ENCODE measurements around the gene GLT1D1.

Gene GLT1D1

GRCh38 chr12:128981971-128982533 is 128.8 kb downstream of the GLT1D1 start:
- H3K4me1 ChIP-seq (ENCODE audit: control insufficient read depth, insufficient read depth, low read length, poor library complexity, severe bottlenecking) = no peaks in the 10 kb centered on the region
- WGBS, 2 experiments (ENCODE audit: insufficient coverage in 2 of 2) = 37 to 61% methylated on average over 2 to 6 of the region's 8 CpGs
- no peak overlapping the region for H3K4me3 ChIP-seq (ENCODE audit: extremely low read depth, insufficient read depth, low read length, poor library complexity, severe bottlenecking)
- H3K27ac ChIP-seq (ENCODE audit: low read depth, low read length, severe bottlenecking) = no peak overlapping the region
- no peaks in the 10 kb centered on the region for H3K9me3 ChIP-seq (ENCODE audit: control insufficient read depth, low read length)
- no peaks in the 10 kb centered on the region for H3K36me3 ChIP-seq (ENCODE audit: control insufficient read depth, insufficient read depth, low read length)

GRCh38 chr12:128982933-128983332 is 129.7 kb downstream of the GLT1D1 start:
- WGBS, 2 experiments (ENCODE audit: insufficient coverage in 2 of 2) = 83 to 94% methylated on average over 3 to 4 of the region's 9 CpGs
- Histone ChIP-seq H3K4me3 (ENCODE audit: extremely low read depth, insufficient read depth, low read length, poor library complexity, severe bottlenecking) (no peak overlapping the region), H3K9me3 (ENCODE audit: control insufficient read depth, low read length) (no peaks in the 10 kb centered on the region), H3K36me3 (ENCODE audit: control insufficient read depth, insufficient read depth, low read length) (no peaks in the 10 kb centered on the region), H3K27ac (ENCODE audit: low read depth, low read length, severe bottlenecking) (no peak overlapping the region), H3K4me1 (ENCODE audit: control insufficient read depth, insufficient read depth, low read length, poor library complexity, severe bottlenecking) (no peaks in the 10 kb centered on the region)

GRCh38 chr12:128983371-128983770 is 130.1 kb downstream of the GLT1D1 start:
- 78 to 80% methylated on average over 12 to 13 of the region's 14 CpGs for WGBS, 2 experiments (ENCODE audit: insufficient coverage in 2 of 2)
- H3K9me3 ChIP-seq (ENCODE audit: control insufficient read depth, low read length) = no peaks in the 10 kb centered on the region
- no peak overlapping the region for H3K4me3 ChIP-seq (ENCODE audit: extremely low read depth, insufficient read depth, low read length, poor library complexity, severe bottlenecking)
- no peak overlapping the region for H3K27ac ChIP-seq (ENCODE audit: low read depth, low read length, severe bottlenecking)
- H3K36me3 ChIP-seq (ENCODE audit: control insufficient read depth, insufficient read depth, low read length) = no peaks in the 10 kb centered on the region
- no peaks in the 10 kb centered on the region for H3K4me1 ChIP-seq (ENCODE audit: control insufficient read depth, insufficient read depth, low read length, poor library complexity, severe bottlenecking)

- Histone ChIP-seq H3K27ac (ENCODE audit: low read depth, low read length, severe bottlenecking) (no peak overlapping the region), H3K4me1 (ENCODE audit: control insufficient read depth, insufficient read depth, low read length, poor library complexity, severe bottlenecking) (no peaks in the 10 kb centered on the region), H3K4me3 (ENCODE audit: extremely low read depth, insufficient read depth, low read length, poor library complexity, severe bottlenecking) (no peak overlapping the region), H3K9me3 (ENCODE audit: control insufficient read depth, low read length) (no peaks in the 10 kb centered on the region), H3K36me3 (ENCODE audit: control insufficient read depth, insufficient read depth, low read length) (no peaks in the 10 kb centered on the region)
- 73 to 77% methylated on average over 2 to 3 of the region's 10 CpGs for WGBS, 2 experiments (ENCODE audit: insufficient coverage in 2 of 2)
Measured at GRCh38 chr12:128986957-128987356, 133.7 kb downstream of the GLT1D1 start.

- no peaks in the 10 kb centered on the region for H3K36me3 ChIP-seq (ENCODE audit: control insufficient read depth, insufficient read depth, low read length)
- no peaks in the 10 kb centered on the region for H3K4me1 ChIP-seq (ENCODE audit: control insufficient read depth, insufficient read depth, low read length, poor library complexity, severe bottlenecking)
- no peak overlapping the region for H3K27ac ChIP-seq (ENCODE audit: low read depth, low read length, severe bottlenecking)
- WGBS, 2 experiments (ENCODE audit: insufficient coverage in 2 of 2) = 86 to 100% methylated on average over 1 of the region's 1 CpG
- H3K4me3 ChIP-seq (ENCODE audit: extremely low read depth, insufficient read depth, low read length, poor library complexity, severe bottlenecking) = no peak overlapping the region
- H3K9me3 ChIP-seq (ENCODE audit: control insufficient read depth, low read length) = no peaks in the 10 kb centered on the region
Measured at GRCh38 chr12:128989287-128989686, 136.0 kb downstream of the GLT1D1 start.

- Histone ChIP-seq H3K4me3 (ENCODE audit: extremely low read depth, insufficient read depth, low read length, poor library complexity, severe bottlenecking) (no peak overlapping the region), H3K4me1 (ENCODE audit: control insufficient read depth, insufficient read depth, low read length, poor library complexity, severe bottlenecking) (no peaks in the 10 kb centered on the region), H3K27ac (ENCODE audit: low read depth, low read length, severe bottlenecking) (no peak overlapping the region), H3K36me3 (ENCODE audit: control insufficient read depth, insufficient read depth, low read length) (no peaks in the 10 kb centered on the region), H3K9me3 (ENCODE audit: control insufficient read depth, low read length) (no peaks in the 10 kb centered on the region)
- 95% methylated on average over 4 of the region's 6 CpGs; no CpG with 5 or more reads in 1 of the 2 experiments for WGBS, 2 experiments (ENCODE audit: insufficient coverage in 2 of 2)
Measured at GRCh38 chr12:128991716-128992115, 138.4 kb downstream of the GLT1D1 start.

- H3K4me1 ChIP-seq (ENCODE audit: control insufficient read depth, insufficient read depth, low read length, poor library complexity, severe bottlenecking) = no peaks in the 10 kb centered on the region
- no peaks in the 10 kb centered on the region for H3K9me3 ChIP-seq (ENCODE audit: control insufficient read depth, low read length)
- no peak overlapping the region for H3K4me3 ChIP-seq (ENCODE audit: extremely low read depth, insufficient read depth, low read length, poor library complexity, severe bottlenecking)
- H3K27ac ChIP-seq (ENCODE audit: low read depth, low read length, severe bottlenecking) = no peak overlapping the region
- H3K36me3 ChIP-seq (ENCODE audit: control insufficient read depth, insufficient read depth, low read length) = no peaks in the 10 kb centered on the region
- 80% methylated on average over 4 to 6 of the region's 8 CpGs for WGBS, 2 experiments (ENCODE audit: insufficient coverage in 2 of 2)
Measured at GRCh38 chr12:128992116-128992515, 138.8 kb downstream of the GLT1D1 start.

GRCh38 chr12:128992550-128992949 is 139.3 kb downstream of the GLT1D1 start:
- Histone ChIP-seq H3K36me3 (ENCODE audit: control insufficient read depth, insufficient read depth, low read length) (no peaks in the 10 kb centered on the region), H3K27ac (ENCODE audit: low read depth, low read length, severe bottlenecking) (no peak overlapping the region), H3K4me1 (ENCODE audit: control insufficient read depth, insufficient read depth, low read length, poor library complexity, severe bottlenecking) (no peaks in the 10 kb centered on the region), H3K4me3 (ENCODE audit: extremely low read depth, insufficient read depth, low read length, poor library complexity, severe bottlenecking) (no peak overlapping the region), H3K9me3 (ENCODE audit: control insufficient read depth, low read length) (no peaks in the 10 kb centered on the region)
- WGBS, 2 experiments (ENCODE audit: insufficient coverage in 2 of 2) = 84 to 85% methylated on average over 8 to 9 of the region's 9 CpGs

- 70 to 94% methylated on average over 2 of the region's 2 CpGs for WGBS, 2 experiments (ENCODE audit: insufficient coverage in 2 of 2)
- no peaks in the 10 kb centered on the region for H3K4me1 ChIP-seq (ENCODE audit: control insufficient read depth, insufficient read depth, low read length, poor library complexity, severe bottlenecking)
- no peaks in the 10 kb centered on the region for H3K9me3 ChIP-seq (ENCODE audit: control insufficient read depth, low read length)
- no peaks in the 10 kb centered on the region for H3K36me3 ChIP-seq (ENCODE audit: control insufficient read depth, insufficient read depth, low read length)
- H3K4me3 ChIP-seq (ENCODE audit: extremely low read depth, insufficient read depth, low read length, poor library complexity, severe bottlenecking) = no peak overlapping the region
- H3K27ac ChIP-seq (ENCODE audit: low read depth, low read length, severe bottlenecking) = no peak overlapping the region
Measured at GRCh38 chr12:128994856-128995255, 141.6 kb downstream of the GLT1D1 start.

GRCh38 chr12:128995619-128996018 is 142.3 kb downstream of the GLT1D1 start:
- H3K27ac ChIP-seq (ENCODE audit: low read depth, low read length, severe bottlenecking) = no peak overlapping the region
- H3K4me1 ChIP-seq (ENCODE audit: control insufficient read depth, insufficient read depth, low read length, poor library complexity, severe bottlenecking) = no peaks in the 10 kb centered on the region
- no peaks in the 10 kb centered on the region for H3K36me3 ChIP-seq (ENCODE audit: control insufficient read depth, insufficient read depth, low read length)
- 78 to 94% methylated on average over 4 to 5 of the region's 8 CpGs for WGBS, 2 experiments (ENCODE audit: insufficient coverage in 2 of 2)
- H3K9me3 ChIP-seq (ENCODE audit: control insufficient read depth, low read length) = no peaks in the 10 kb centered on the region
- H3K4me3 ChIP-seq (ENCODE audit: extremely low read depth, insufficient read depth, low read length, poor library complexity, severe bottlenecking) = no peak overlapping the region

- Histone ChIP-seq H3K4me1 (ENCODE audit: control insufficient read depth, insufficient read depth, low read length, poor library complexity, severe bottlenecking) (no peaks in the 10 kb centered on the region), H3K27ac (ENCODE audit: low read depth, low read length, severe bottlenecking) (no peak overlapping the region), H3K36me3 (ENCODE audit: control insufficient read depth, insufficient read depth, low read length) (no peaks in the 10 kb centered on the region), H3K9me3 (ENCODE audit: control insufficient read depth, low read length) (no peaks in the 10 kb centered on the region), H3K4me3 (ENCODE audit: extremely low read depth, insufficient read depth, low read length, poor library complexity, severe bottlenecking) (no peak overlapping the region)
- 89 to 90% methylated on average over 5 of the region's 6 CpGs for WGBS, 2 experiments (ENCODE audit: insufficient coverage in 2 of 2)
Measured at GRCh38 chr12:129001826-129002225, 148.5 kb downstream of the GLT1D1 start.
